Peyer's patch (tissue), 4 donors: ENCODE results near the gene FNDC1. TPM values are rescaled to one million over a fixed set of nuclear protein-coding genes. Genes with fewer than 3 reads are reported as not detected.

Experiments
- DNase-seq, 3 donors: peaks; one replicate each; pipeline ENCODE4 v3.0.0-alpha.2; 2017 to 2019
- H3K27ac ChIP-seq, 4 donors: fragments of 200-600 bp; sonication (generic); one replicate each; pipeline ENCODE4 v1.5.1; 2016 to 2019
- H3K27me3 ChIP-seq, 2 donors: fragments of 200-600 bp; sonication (generic); one replicate each; pipeline ENCODE4 v1.5.1; 2019
- H3K36me3 ChIP-seq, 3 donors: fragments of 200-600 bp; sonication (generic); one replicate each; pipeline ENCODE4 v1.5.1; 2016 to 2019
- H3K4me1 ChIP-seq, 4 donors: fragments of 200-600 bp; sonication (generic); one replicate each; pipeline ENCODE4 v1.5.1; 2016 to 2019
- H3K4me3 ChIP-seq, 4 donors: fragments of 200-600 bp; sonication (generic); 1 replicate in 3 of 4; 2 replicates in 1 of 4; pipeline ENCODE4 v1.5.1; 2016 to 2019; ENCODE audit warnings: mild to moderate bottlenecking in 1 of 4
- H3K9me3 ChIP-seq, 4 donors: fragments of 200-600 bp; sonication (generic); one replicate each; pipeline ENCODE4 v1.5.1; 2016 to 2019; ENCODE audit warnings: mild to moderate bottlenecking in 1 of 4
- CTCF ChIP-seq, 6 experiments: fragments of 450-650 bp in 4 of 6; fragments of 200-600 bp in 2 of 6; sonication (generic) in 1 of 6; IDR thresholded peaks; one replicate each; pipeline ENCODE4 v1.5.1; 2017 to 2019; ENCODE audit warnings: antibody characterized with exemption in 6 of 6, mild to moderate bottlenecking in 3 of 6, moderate library complexity in 1 of 6
- POLR2A ChIP-seq, 2 donors: fragments of 450-650 bp; IDR thresholded peaks; one replicate each; pipeline ENCODE4 v1.5.1; 2017; ENCODE audit warnings: antibody characterized with exemption in 2 of 2, mild to moderate bottlenecking in 2 of 2, moderate library complexity in 2 of 2
- total RNA-seq, 4 donors: library from RNA; depleted of rRNA; stranded (reverse); fragments of >200 nt; gene quantifications; one replicate each; pipeline ENCODE4 v1.1.0, GENCODE V29; 2016

The FNDC1 gene
- total RNA-seq, 4 donors from 2014 or later = 0.54 to 1.7 TPM; not detected in 2

- Histone ChIP-seq H3K9me3 (no peaks in the 10 kb centered on the region), H3K4me3 (no peak overlapping the region), H3K27ac (no peak overlapping the region), H3K27me3 (no peaks in the 10 kb centered on the region), H3K36me3 (no peaks in the 10 kb centered on the region), H3K4me1 (no peaks in the 10 kb centered on the region)
- TF ChIP-seq POLR2A (IDR thresholded peaks at IDR 0.05) (no peak), CTCF (IDR thresholded peaks at IDR 0.05) (no peak)
- no peak for DNase-seq
Measured at GRCh38 chr6:159212028-159212427, 42.8 kb downstream of the FNDC1 start.

GRCh38 chr6:159212525-159213280 is 43.5 kb downstream of the FNDC1 start:
- Histone ChIP-seq H3K27ac (no peak overlapping the region), H3K9me3 (no peaks in the 10 kb centered on the region), H3K36me3 (no peaks in the 10 kb centered on the region), H3K27me3 (no peaks in the 10 kb centered on the region), H3K4me3 (no peak overlapping the region), H3K4me1 (no peaks in the 10 kb centered on the region)
- DNase-seq = no peak
- no peak for TF ChIP-seq CTCF (IDR thresholded peaks at IDR 0.05)
- no peak for TF ChIP-seq POLR2A (IDR thresholded peaks at IDR 0.05)

GRCh38 chr6:159213405-159213804 is 44.2 kb downstream of the FNDC1 start:
- no peak overlapping the region for H3K4me3 ChIP-seq
- DNase-seq = no peak
- H3K4me1 ChIP-seq = no peaks in the 10 kb centered on the region
- no peaks in the 10 kb centered on the region for H3K27me3 ChIP-seq
- no peak overlapping the region for H3K27ac ChIP-seq
- H3K36me3 ChIP-seq = no peaks in the 10 kb centered on the region
- no peaks in the 10 kb centered on the region for H3K9me3 ChIP-seq
- no peak for TF ChIP-seq POLR2A (IDR thresholded peaks at IDR 0.05)
- TF ChIP-seq CTCF (IDR thresholded peaks at IDR 0.05) = no peak

- DNase-seq = no peak
- Histone ChIP-seq H3K27ac (no peak overlapping the region), H3K4me3 (no peak overlapping the region), H3K4me1 (no peaks in the 10 kb centered on the region), H3K36me3 (no peaks in the 10 kb centered on the region), H3K27me3 (no peaks in the 10 kb centered on the region), H3K9me3 (no peaks in the 10 kb centered on the region)
- no peak for TF ChIP-seq CTCF (IDR thresholded peaks at IDR 0.05)
- no peak for TF ChIP-seq POLR2A (IDR thresholded peaks at IDR 0.05)
Measured at GRCh38 chr6:159214281-159214680, 45.1 kb downstream of the FNDC1 start.

GRCh38 chr6:159217595-159218275 is 48.5 kb downstream of the FNDC1 start:
- DNase-seq = peak in 1 of 3 donors; percentile 25
- no peaks in the 10 kb centered on the region for H3K27me3 ChIP-seq
- H3K27ac ChIP-seq = no peak overlapping the region
- TF ChIP-seq CTCF (IDR thresholded peaks at IDR 0.05) (peak in 1 of 6 experiments; percentile 9), POLR2A (IDR thresholded peaks at IDR 0.05) (no peak)
- H3K4me3 ChIP-seq = no peak overlapping the region
- H3K4me1 ChIP-seq = no peaks in the 10 kb centered on the region
- H3K9me3 ChIP-seq = no peaks in the 10 kb centered on the region
- H3K36me3 ChIP-seq = no peaks in the 10 kb centered on the region
